Ectodermal cell (in vitro differentiated cells): ENCODE data around the gene GABRP.
"Not testable (repeated sequence)": the region's sequence is repeated elsewhere in the genome, so short reads cannot be mapped to it uniquely, and the experiment has no call there.

Source experiments
- H3K27ac ChIP-seq: 2 replicates; pipeline ENCODE4 v1.7.0; 2013; ENCODE audit warnings: mild to moderate bottlenecking, low read depth, low read length; ENCODE audit not compliant: insufficient read depth, poor library complexity, severe bottlenecking
- H3K27me3 ChIP-seq: 2 replicates; pipeline ENCODE4 v1.7.0; 2013; ENCODE audit warnings: mild to moderate bottlenecking, low read length; ENCODE audit not compliant: insufficient read depth, control insufficient read depth, poor library complexity, severe bottlenecking
- H3K36me3 ChIP-seq: one replicate; pipeline ENCODE4 v1.7.0; 2013; ENCODE audit warnings: low read length; ENCODE audit not compliant: control insufficient read depth, insufficient read depth
- H3K4me1 ChIP-seq: one replicate; pipeline ENCODE4 v1.7.0; 2013; ENCODE audit warnings: low read length; ENCODE audit not compliant: control insufficient read depth, insufficient read depth
- H3K4me3 ChIP-seq: 2 replicates; pipeline ENCODE4 v1.7.0; 2013; ENCODE audit warnings: low read depth, low read length, control low read depth; ENCODE audit not compliant: insufficient read depth
- H3K9me3 ChIP-seq: 2 replicates; pipeline ENCODE4 v1.7.0; 2013; ENCODE audit warnings: mild to moderate bottlenecking, low read length, moderate library complexity; ENCODE audit not compliant: control insufficient read depth
- WGBS, 2 experiments: methylation state at CpG; one replicate each; pipeline ENCODE4 v1.1.7; 2013; ENCODE audit warnings: missing lambda C conversion rate in 2 of 2; 5-methylcytosine and 5-hydroxymethylcytosine counted together

Gene GABRP

GRCh38 chr5:170819824-170820223 lies 36.3 kb downstream of the GABRP start:
- H3K27ac ChIP-seq: no peak overlapping the region
- no peaks in the 10 kb centered on the region for H3K9me3 ChIP-seq

GRCh38 chr5:170821257-170821800 lies 37.8 kb downstream of the GABRP start:
- H3K36me3 ChIP-seq: no peaks in the 10 kb centered on the region
- H3K4me3 ChIP-seq: no peak overlapping the region
- H3K4me1 ChIP-seq: no peaks in the 10 kb centered on the region
- no peak overlapping the region for H3K27ac ChIP-seq
- H3K9me3 ChIP-seq: peaks cover 3% of the 10 kb centered on the region
- H3K27me3 ChIP-seq: no peaks in the 10 kb centered on the region
- WGBS, 2 experiments: 94 to 99% methylated on average over 4 of the region's 4 CpGs

More at GRCh38 chr5:170819824-170820223, 36.3 kb downstream of the GABRP start:
- Histone ChIP-seq H3K4me3 (no peak overlapping the region), H3K4me1 (no peaks in the 10 kb centered on the region), H3K27me3 (no peaks in the 10 kb centered on the region), H3K36me3 (no peaks in the 10 kb centered on the region)

GRCh38 chr5:170826117-170826516 lies 42.6 kb downstream of the GABRP start:
- H3K36me3 ChIP-seq: no peaks in the 10 kb centered on the region
- WGBS, 2 experiments: 94 to 98% methylated on average over 2 of the region's 2 CpGs
- no peak overlapping the region for H3K27ac ChIP-seq
- no peaks in the 10 kb centered on the region for H3K4me1 ChIP-seq
- no peak overlapping the region for H3K4me3 ChIP-seq
- H3K9me3 ChIP-seq: peaks cover 3% of the 10 kb centered on the region
- no peaks in the 10 kb centered on the region for H3K27me3 ChIP-seq

- Histone ChIP-seq H3K27me3 (no peaks in the 10 kb centered on the region), H3K36me3 (no peaks in the 10 kb centered on the region), H3K27ac (no peak overlapping the region), H3K9me3 (no peaks in the 10 kb centered on the region), H3K4me3 (no peak overlapping the region), H3K4me1 (no peaks in the 10 kb centered on the region)
- WGBS, 2 experiments: 78 to 82% methylated on average over 7 of the region's 7 CpGs
Measured at GRCh38 chr5:170832241-170832640, 48.7 kb downstream of the GABRP start.

- not testable (repeated sequence) for H3K4me1 ChIP-seq, H3K4me3 ChIP-seq, H3K27me3 ChIP-seq, H3K9me3 ChIP-seq, H3K36me3 ChIP-seq, H3K27ac ChIP-seq
- WGBS, 2 experiments: 94 to 100% methylated on average over 2 of the region's 2 CpGs
Measured at GRCh38 chr5:170833981-170834380, 50.5 kb downstream of the GABRP start.

- H3K36me3 ChIP-seq: no peaks in the 10 kb centered on the region
- no peak overlapping the region for H3K27ac ChIP-seq
- no peaks in the 10 kb centered on the region for H3K9me3 ChIP-seq
- H3K4me1 ChIP-seq: no peaks in the 10 kb centered on the region
- no peaks in the 10 kb centered on the region for H3K27me3 ChIP-seq
- no peak overlapping the region for H3K4me3 ChIP-seq
- 86 to 89% methylated on average over 4 of the region's 4 CpGs for WGBS, 2 experiments
Measured at GRCh38 chr5:170836226-170836625, 52.7 kb downstream of the GABRP start.

- Histone ChIP-seq H3K4me1 (no peaks in the 10 kb centered on the region), H3K27me3 (no peaks in the 10 kb centered on the region), H3K36me3 (no peaks in the 10 kb centered on the region), H3K27ac (no peak overlapping the region), H3K4me3 (no peak overlapping the region), H3K9me3 (no peaks in the 10 kb centered on the region)
- WGBS, 2 experiments: 88 to 100% methylated on average over 2 of the region's 2 CpGs
Measured at GRCh38 chr5:170843870-170844269, 60.3 kb downstream of the GABRP start.

GRCh38 chr5:170844651-170845050 lies 61.1 kb downstream of the GABRP start:
- Histone ChIP-seq H3K4me3 (no peak overlapping the region), H3K27me3 (no peaks in the 10 kb centered on the region), H3K4me1 (no peaks in the 10 kb centered on the region), H3K36me3 (no peaks in the 10 kb centered on the region), H3K27ac (no peak overlapping the region), H3K9me3 (no peaks in the 10 kb centered on the region)
- WGBS, 2 experiments: 69 to 72% methylated on average over 2 of the region's 2 CpGs

GRCh38 chr5:170846416-170846815 lies 62.9 kb downstream of the GABRP start:
- H3K9me3 ChIP-seq: no peaks in the 10 kb centered on the region
- H3K4me1 ChIP-seq: no peaks in the 10 kb centered on the region
- H3K27ac ChIP-seq: no peak overlapping the region
- H3K27me3 ChIP-seq: no peaks in the 10 kb centered on the region
- H3K36me3 ChIP-seq: no peaks in the 10 kb centered on the region
- H3K4me3 ChIP-seq: no peak overlapping the region

GRCh38 chr5:170846846-170847245 lies 63.3 kb downstream of the GABRP start:
- Histone ChIP-seq H3K4me1 (no peaks in the 10 kb centered on the region), H3K4me3 (no peak overlapping the region), H3K27me3 (no peaks in the 10 kb centered on the region)

GRCh38 chr5:170848033-170848432 lies 64.5 kb downstream of the GABRP start:
- no peaks in the 10 kb centered on the region for H3K9me3 ChIP-seq
- H3K27ac ChIP-seq: no peak overlapping the region
- no peaks in the 10 kb centered on the region for H3K36me3 ChIP-seq
- no peak overlapping the region for H3K4me3 ChIP-seq
- no peaks in the 10 kb centered on the region for H3K27me3 ChIP-seq
- H3K4me1 ChIP-seq: no peaks in the 10 kb centered on the region
- WGBS, 2 experiments: 91 to 95% methylated on average over 5 of the region's 5 CpGs

More at GRCh38 chr5:170846846-170847245, 63.3 kb downstream of the GABRP start:
- Histone ChIP-seq H3K36me3 (no peaks in the 10 kb centered on the region), H3K27ac (no peak overlapping the region), H3K9me3 (no peaks in the 10 kb centered on the region)
